ENCODE measurements around the gene NOPCHAP1. TPM values are rescaled to one million over a fixed set of nuclear protein-coding genes. Genes with fewer than 3 reads are reported as not detected.
"Not testable (repeated sequence)": the region's sequence is repeated elsewhere in the genome, so short reads cannot be mapped to it uniquely, and the experiment has no call there.

NOPCHAP1 gene
- total RNA-seq, 4 donors from 2014 or later, result 3.3 to 6.9 (median 4.5) TPM

- no peak for ATAC-seq
- Histone ChIP-seq H3K9me3 (peaks cover 0 to 11% (median 0%) of the 10 kb centered on the region in 3 donors), H3K4me3 (no peak overlapping the region), H3K4me1 (no peaks in the 10 kb centered on the region), H3K27me3 (no peaks in the 10 kb centered on the region), H3K27ac (no peak overlapping the region), H3K36me3 (no peaks in the 10 kb centered on the region)
- 95 to 100% methylated on average over 3 to 4 of the region's 4 CpGs for WGBS, 2 donors (ENCODE audit: low coverage in 1 of 2)
- no peak for TF ChIP-seq POLR2A (IDR thresholded peaks at IDR 0.05)
- no peak for TF ChIP-seq POLR2AphosphoS5 (IDR thresholded peaks at IDR 0.05)
- TF ChIP-seq EP300 (IDR thresholded peaks at IDR 0.05), result no peak
- TF ChIP-seq CTCF (IDR thresholded peaks at IDR 0.05), result no peak
Observed at GRCh38 chr12:104942075-104942474, 44.0 kb upstream of the NOPCHAP1 start.

GRCh38 chr12:104943401-104943800 is 42.7 kb upstream of the NOPCHAP1 start:
- not testable (repeated sequence) for H3K27ac ChIP-seq, H3K27me3 ChIP-seq, ATAC-seq, H3K36me3 ChIP-seq, H3K4me3 ChIP-seq, H3K4me1 ChIP-seq
- WGBS, 2 donors (ENCODE audit: low coverage in 1 of 2), result 84 to 98% methylated on average over 4 to 5 of the region's 8 CpGs
- H3K9me3 ChIP-seq, result peaks cover 0 to 11% (median 0%) of the 10 kb centered on the region in 3 donors

- no peaks in the 10 kb centered on the region for H3K36me3 ChIP-seq
- TF ChIP-seq EP300 (IDR thresholded peaks at IDR 0.05) (no peak), CTCF (IDR thresholded peaks at IDR 0.05) (no peak), POLR2A (IDR thresholded peaks at IDR 0.05) (no peak), POLR2AphosphoS5 (IDR thresholded peaks at IDR 0.05) (no peak)
- H3K4me3 ChIP-seq, result no peak overlapping the region
- no peak for ATAC-seq
- peaks cover 0 to 11% (median 0%) of the 10 kb centered on the region in 3 donors for H3K9me3 ChIP-seq
- no peaks in the 10 kb centered on the region for H3K4me1 ChIP-seq
- H3K27me3 ChIP-seq, result no peaks in the 10 kb centered on the region
- no peak overlapping the region for H3K27ac ChIP-seq
- WGBS, 2 donors (ENCODE audit: low coverage in 1 of 2), result 94% methylated on average over 3 of the region's 3 CpGs; no CpG with 5 or more reads in 1 of the 2 donors
Observed at GRCh38 chr12:104944252-104944651, 41.9 kb upstream of the NOPCHAP1 start.

GRCh38 chr12:104948716-104949115 is 37.4 kb upstream of the NOPCHAP1 start:
- 43 to 83% methylated on average over 2 to 4 of the region's 4 CpGs for WGBS, 2 donors (ENCODE audit: low coverage in 1 of 2)
- H3K4me1 ChIP-seq, H3K9me3 ChIP-seq, H3K27me3 ChIP-seq, H3K27ac ChIP-seq, H3K4me3 ChIP-seq, ATAC-seq, H3K36me3 ChIP-seq: not testable (repeated sequence)

- TF ChIP-seq POLR2AphosphoS5 (IDR thresholded peaks at IDR 0.05) (no peak), EP300 (IDR thresholded peaks at IDR 0.05) (no peak), CTCF (IDR thresholded peaks at IDR 0.05) (no peak), POLR2A (IDR thresholded peaks at IDR 0.05) (no peak)
- no peaks in the 10 kb centered on the region for H3K27me3 ChIP-seq
- no peak for ATAC-seq
- H3K9me3 ChIP-seq, result no peaks in the 10 kb centered on the region
- no peak overlapping the region for H3K4me3 ChIP-seq
- no peaks in the 10 kb centered on the region for H3K36me3 ChIP-seq
- no peak overlapping the region for H3K27ac ChIP-seq
- H3K4me1 ChIP-seq, result peaks cover 0 to 3% (median 0%) of the 10 kb centered on the region in 3 donors
- 89 to 90% methylated on average over 5 of the region's 5 CpGs for WGBS, 2 donors (ENCODE audit: low coverage in 1 of 2)
Observed at GRCh38 chr12:104951759-104952509, 34.2 kb upstream of the NOPCHAP1 start.

- TF ChIP-seq EP300 (IDR thresholded peaks at IDR 0.05) (no peak), CTCF (IDR thresholded peaks at IDR 0.05) (no peak), POLR2A (IDR thresholded peaks at IDR 0.05) (no peak), POLR2AphosphoS5 (IDR thresholded peaks at IDR 0.05) (no peak)
- no peak for ATAC-seq
- H3K9me3 ChIP-seq, result no peaks in the 10 kb centered on the region
- no peaks in the 10 kb centered on the region for H3K36me3 ChIP-seq
- 81 to 89% methylated on average over 3 of the region's 3 CpGs for WGBS, 2 donors (ENCODE audit: low coverage in 1 of 2)
- no peak overlapping the region for H3K4me3 ChIP-seq
- no peak overlapping the region for H3K27ac ChIP-seq
- H3K4me1 ChIP-seq, result peaks cover 0 to 11% (median 0%) of the 10 kb centered on the region in 3 donors
- no peaks in the 10 kb centered on the region for H3K27me3 ChIP-seq
Observed at GRCh38 chr12:104952816-104953215, 33.3 kb upstream of the NOPCHAP1 start.
